ENCODE measurements around the gene TRIM42.

Gene TRIM42

DNA sequence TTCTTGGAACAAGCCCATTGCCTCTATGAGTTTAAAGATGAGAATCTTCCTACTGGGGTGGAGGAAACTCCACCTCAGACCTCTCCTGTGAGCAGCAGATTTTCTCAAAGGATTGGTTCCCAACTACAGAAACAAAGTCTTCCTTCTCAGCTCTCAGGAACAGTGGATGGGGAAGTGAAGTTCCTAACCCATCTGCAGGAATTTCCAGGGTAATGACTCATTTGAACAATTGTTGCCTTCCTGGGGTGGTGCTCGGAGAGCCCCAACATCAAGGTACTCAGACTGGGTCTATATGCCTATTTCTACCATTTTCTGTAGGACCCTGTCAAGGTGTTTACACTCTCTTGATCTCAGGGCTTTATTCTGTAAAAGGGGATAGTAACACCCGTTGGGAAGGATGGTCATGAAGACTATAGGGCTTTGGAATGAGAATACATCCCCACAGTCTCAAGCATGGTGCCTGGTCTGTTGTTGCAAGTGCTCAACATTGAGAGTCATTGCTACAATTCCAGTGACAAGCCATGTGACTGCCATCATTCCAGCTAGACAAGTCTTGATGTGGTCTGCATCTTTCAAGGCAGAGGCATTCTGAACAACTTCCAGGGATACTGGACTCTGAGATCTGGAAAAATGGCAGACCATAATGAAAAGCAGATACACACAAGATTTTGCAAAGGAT is 33.0 kb downstream of the TRIM42 start:
- DNase-seq (ENCODE audit: low read depth in 2 of 2) = no peak

DNA sequence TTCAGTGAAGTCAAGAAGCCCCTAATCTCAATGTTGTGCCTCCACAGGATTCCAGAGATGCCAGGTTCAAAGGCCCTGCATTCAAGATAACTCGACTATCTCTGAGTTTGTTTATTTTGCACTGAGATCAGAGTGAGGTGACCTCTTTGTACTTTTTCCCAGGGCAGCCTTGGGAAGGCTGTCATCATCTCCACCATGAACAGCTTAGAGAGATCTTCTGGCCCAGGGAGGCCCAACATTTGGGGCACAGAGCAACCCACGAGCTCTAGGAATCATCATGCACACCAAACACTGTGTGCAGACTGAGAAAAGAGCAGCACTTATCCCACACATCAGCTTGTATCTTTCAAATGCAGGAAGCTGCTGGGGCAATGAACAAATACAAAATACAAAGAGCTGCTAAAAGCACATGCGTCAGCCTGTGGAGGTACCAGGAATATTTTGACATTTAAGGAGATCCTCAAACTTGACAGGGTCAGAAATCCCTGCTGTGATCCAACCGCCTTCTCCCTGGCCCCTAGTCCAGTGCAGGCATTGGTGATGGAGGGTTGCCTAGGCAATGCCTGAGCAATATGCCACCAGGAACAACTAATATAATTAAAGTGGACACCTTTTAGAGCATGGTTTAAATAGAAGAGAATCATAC is 33.6 kb downstream of the TRIM42 start:
- DNase-seq (ENCODE audit: low read depth in 2 of 2) = no peak

DNA sequence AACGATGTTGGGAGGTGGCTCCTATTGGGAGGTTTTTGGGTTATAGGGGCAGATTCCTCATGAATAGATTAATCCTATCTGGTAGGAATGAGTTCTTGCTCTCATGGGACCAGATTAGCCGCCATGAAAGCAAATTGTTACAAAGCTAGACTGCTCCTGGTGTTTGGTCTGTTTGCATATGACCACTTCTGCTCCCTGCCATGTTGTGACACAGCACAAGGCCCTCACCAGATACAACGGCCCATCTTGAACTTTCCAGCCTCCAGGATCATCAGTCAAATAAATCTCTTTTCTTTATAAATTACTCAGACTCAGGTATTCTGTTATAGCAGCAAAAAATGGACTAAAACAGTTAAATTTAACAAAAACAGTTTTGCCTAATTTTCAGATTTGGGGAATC is 34.4 kb downstream of the TRIM42 start:
- DNase-seq (ENCODE audit: low read depth in 2 of 2) = no peak

DNA sequence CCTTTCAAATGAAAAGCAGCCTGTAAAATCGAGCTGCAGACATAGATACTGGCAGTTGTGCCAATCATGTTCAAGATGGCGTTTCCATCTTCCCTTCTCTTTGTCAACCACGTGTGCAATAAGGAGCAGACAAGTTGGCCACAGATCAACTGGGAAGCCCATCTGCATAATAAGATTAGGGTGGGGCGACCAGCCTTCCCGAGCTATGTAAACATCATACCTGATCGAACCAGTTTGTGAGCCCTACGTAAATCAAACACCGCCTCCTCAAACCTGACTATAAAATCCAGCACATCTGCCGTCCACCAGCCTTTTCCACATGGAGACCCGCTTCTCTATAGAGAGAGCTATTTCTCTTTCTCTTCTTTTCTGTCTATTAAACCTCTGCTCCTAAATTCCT is 37.2 kb downstream of the TRIM42 start:
- no peak for DNase-seq (ENCODE audit: low read depth in 2 of 2)

DNA sequence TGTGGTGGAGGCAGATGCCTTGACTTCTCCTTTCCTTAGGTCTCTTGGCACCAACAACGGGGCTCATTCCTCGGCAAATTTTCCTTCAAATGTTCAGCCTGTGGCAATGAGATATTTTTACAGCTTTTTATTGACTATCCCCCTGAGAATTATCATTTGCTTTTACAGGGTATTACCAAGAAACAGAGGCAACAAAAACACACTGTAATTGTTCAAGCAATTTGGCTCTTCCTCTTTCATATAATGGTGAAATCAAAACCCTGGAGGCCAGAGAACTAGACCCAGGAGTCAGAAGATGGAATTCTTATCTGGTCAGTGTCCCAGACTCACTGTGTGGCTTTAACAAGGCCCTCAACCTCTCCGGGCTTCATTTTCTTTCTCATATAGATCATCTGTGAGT is 40.1 kb downstream of the TRIM42 start:
- no peak for DNase-seq (ENCODE audit: low read depth in 2 of 2)

DNA sequence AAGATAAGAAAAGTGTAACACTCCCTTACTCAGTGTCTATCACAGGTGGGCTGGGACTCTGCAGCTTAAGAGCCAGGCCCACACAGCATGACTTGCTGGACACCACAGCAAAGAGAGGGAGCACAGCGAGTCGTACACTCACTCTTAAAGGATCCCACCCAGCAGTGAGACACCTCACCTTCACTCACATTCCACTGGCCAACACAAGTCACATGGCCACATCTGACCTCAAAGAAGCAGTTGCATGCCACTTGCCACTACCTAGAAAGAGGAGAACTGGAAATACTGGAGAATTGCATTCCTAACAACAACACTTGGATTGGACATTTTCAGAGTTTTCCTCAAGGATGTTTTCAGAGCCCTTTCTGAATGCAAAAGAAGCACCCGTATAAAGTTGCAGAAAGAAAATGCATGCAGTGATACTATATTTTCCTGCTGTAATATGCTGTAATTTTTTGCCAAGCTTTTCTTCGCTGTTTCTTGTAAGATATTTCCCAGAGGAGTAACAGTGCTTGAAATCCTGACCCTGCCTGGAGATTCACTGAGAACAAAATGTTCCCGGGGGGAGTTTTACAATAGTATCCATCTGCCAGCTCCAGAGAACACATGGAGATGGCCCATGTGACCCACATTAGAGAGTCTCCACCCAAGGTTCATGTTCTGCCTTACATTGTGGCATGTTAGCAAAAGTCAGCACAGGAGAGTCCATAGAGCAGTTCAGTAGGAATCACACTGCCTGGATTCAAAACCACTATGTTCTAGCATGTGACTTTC is 42.2 kb downstream of the TRIM42 start:
- no peak for DNase-seq (ENCODE audit: low read depth in 2 of 2)

DNA sequence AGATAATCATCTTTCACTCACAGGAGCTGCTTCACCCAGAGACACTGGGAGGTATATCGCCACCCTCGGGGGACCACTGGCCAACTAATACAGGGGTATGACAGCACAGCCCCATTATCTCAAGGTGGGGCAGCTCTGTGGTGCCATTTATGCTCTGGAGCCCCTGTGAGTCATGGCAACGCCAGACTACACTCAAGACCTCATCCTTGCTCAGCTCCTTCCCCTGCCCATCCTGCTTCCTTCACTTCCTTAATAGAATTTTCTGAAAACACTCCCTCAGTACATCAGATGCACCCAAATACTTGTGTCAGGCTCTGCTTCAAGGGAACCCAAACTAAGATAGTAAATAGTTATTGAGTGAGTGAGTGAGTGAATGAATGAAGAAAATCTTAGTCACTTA is 45.7 kb downstream of the TRIM42 start:
- DNase-seq (ENCODE audit: low read depth in 2 of 2) = no peak

DNA sequence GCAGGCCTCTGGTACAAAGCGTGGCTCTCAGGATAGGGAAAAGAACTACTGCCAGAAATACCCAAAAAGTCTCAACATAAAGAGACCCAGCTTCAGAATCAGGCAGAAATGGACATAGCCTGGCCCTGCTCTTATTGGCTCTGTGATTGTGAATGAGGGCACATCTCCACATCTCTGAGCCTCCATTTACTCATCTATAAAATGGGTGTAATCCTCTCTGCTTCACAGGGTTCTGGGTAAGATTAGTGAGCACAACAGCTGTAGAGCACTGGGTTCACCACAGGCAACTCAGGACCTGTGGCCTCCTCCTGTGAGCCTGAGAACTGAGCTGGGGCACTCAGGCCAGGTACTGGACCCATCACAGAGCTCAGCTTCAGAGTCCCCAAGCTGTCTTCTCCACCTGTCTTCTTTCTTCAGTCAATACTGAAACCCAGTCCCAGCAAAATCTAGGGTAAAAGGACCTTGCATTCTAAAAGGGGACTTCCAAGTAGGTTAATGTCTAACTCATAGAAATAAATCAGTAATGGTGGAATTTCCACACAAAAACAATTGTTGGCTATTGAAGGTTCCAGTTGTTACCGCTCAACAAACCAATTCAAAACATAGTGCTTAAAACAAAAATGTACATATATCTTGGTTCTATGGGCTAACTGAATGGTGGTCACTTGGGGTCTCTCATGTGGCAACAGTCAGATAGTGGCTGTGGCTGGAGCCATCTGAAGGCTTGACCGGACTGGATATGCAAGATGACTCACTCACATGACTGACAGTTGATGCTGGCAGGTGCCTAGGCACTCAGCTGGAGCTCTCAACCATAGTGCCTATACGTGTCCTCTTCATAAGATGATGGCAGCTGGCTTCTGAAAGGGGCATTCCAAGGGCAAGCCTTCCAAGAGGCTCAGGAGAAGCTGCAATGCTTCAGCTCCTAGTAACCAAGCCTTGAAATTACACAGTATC is 47.3 kb downstream of the TRIM42 start:
- DNase-seq (ENCODE audit: low read depth in 2 of 2) = no peak

DNA sequence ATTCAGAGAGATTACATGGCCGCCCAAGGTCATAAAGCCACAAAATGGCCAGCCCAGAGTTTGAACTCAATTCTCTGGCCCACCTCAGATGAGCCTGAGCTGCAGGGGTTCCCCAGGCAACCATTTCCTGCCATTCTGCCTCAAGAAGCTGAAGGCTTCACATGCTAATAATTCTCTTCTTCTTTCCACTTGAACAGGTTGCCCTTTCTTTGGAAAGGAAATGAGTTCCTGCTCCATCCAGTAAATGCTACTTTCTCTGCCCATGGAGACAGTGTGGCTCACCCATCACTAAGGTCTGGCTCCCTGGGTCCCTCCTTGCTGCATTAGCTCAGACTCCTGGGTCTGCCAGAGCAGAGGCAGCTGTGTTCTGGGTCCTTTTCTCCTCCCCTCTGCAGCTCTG is 48.2 kb downstream of the TRIM42 start:
- DNase-seq (ENCODE audit: low read depth in 2 of 2) = no peak

DNA sequence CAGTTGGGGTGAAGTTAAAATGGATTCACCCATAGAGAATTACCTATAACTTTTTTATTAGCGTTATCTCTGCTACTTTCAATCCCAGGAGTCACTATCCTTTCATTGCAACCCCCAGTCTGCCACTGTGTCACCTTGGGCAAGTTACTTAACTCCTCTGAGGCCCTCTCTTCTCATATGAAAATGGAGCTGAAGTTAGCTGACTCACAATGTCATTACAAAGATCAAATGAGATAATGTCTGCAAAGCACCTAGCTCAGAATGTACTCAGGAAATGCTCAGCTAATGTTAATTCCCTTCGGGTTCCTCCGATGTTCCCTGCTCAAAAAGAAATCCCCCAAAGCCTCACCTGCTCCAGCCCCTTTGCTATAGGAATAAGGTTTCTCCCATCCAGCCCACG is 50.0 kb downstream of the TRIM42 start:
- no peak for DNase-seq (ENCODE audit: low read depth in 2 of 2)

DNA sequence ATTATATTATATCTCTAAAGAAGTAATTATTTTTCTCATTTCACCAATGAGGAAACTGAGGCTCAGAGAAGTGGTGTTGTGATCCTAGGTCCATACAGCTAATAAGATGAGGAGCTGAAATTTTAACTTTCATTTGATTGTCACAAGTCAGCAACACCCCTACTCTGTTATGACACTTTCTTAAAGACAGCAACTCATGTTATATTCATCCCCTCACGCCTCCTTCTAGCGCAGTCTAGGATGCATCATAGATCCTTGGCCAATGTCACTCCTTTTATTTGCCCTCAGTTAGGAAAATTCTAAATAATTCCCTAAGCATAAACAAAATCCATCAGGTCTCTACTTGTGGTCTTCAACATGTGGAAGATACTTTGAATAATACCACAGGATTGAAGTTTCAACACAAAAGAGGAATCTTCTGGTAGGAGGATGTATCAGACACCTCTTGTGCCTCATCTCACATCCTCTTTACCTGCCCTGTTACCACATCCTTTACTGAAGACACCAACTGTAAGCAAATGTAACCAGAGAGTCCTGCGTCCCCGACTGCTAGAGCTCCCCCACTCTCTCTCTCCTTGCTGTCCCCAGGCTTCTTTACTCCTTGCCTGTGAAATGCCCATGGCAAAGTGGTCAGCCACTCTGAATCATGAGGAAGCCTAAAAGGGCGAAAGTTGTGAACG is 53.7 kb downstream of the TRIM42 start:
- DNase-seq (ENCODE audit: low read depth in 2 of 2) = no peak

DNA sequence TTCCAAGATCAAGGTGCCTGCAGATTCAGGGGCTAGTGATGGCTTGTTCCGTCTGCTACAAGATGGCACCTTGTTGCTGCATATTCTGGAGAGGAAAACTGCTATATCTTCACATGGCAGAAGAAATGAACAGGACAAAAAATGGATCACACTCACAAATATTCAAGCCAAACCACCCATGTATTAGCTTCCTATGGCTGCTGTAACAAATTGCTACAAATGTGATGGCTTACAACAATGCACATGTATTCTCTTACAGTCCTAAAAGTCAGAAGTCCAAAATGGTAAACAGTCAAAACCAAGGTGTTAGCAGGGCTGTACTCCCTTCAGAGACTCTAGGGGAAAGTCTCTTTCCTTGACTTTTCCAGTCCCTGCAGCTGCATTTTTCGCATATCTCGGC is 55.8 kb downstream of the TRIM42 start:
- DNase-seq (ENCODE audit: low read depth in 2 of 2) = no peak

DNA sequence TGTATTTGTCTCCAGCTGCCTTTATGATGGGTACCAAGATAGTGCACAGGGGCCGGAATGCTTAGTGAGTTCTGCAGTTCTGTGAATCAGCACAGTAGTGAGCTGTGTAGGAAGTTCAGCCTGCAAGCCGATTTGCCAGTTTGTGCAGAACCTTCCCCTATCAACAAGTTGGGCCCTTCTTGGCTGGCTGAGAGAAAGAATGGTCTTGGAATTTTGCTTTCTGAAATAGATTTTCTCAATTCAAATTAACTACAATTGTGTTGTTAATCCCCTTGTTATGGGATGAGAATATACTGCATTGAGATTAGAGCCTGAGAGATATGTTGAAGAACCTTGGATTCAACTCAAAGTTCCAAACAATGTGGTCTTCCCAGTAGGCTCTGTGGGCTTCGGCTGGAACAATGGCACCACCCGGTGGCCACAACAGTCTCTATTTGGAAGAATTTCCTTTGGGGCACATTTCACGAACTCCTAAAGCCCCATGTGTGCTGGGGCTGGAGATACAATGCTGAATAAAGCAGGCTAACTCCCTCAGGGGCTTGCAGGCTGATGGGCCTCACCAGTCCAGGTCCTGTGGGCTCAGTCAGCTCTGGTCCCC is 59.1 kb downstream of the TRIM42 start:
- DNase-seq (ENCODE audit: low read depth in 2 of 2) = no peak

DNA sequence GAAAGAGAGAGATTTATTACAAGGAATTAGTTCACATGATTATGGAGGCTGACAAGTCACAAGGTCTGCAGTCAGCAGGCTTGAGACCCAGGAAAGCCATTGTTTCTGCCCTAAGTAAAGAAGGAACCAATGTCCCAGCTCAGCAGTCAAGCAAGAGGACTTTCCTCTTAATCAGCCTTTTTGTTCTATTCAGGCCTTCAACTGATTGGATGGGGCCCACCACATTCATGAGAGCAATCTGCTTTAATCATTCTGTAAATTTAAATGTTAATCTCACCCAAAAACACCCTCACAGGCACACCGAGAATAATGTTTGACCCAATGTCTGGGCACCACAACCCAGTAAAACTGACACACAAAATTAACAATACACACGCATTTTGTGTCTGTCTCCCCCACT is 64.3 kb downstream of the TRIM42 start:
- DNase-seq (ENCODE audit: low read depth in 2 of 2) = no peak

DNA sequence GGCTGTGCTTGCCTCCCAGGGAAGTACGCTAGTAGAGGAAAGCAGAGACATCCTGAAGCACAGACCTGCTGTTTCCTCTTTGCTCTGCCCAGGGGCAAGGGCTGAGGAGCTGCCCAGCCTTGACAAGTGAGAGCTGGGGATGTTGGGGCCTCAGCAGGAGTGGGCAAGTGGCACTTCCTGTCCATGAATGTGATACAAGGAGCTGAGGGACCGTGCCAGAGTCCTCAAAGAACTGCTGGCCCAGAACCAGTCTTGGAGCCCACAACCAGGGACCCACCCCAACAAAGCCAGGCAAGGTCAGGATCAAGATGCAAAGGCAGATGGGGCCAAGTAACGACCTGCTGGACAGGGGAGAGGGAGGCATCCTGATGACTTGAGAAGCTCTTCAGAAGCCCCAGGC is 70.3 kb downstream of the TRIM42 start:
- DNase-seq (ENCODE audit: low read depth in 2 of 2) = no peak

DNA sequence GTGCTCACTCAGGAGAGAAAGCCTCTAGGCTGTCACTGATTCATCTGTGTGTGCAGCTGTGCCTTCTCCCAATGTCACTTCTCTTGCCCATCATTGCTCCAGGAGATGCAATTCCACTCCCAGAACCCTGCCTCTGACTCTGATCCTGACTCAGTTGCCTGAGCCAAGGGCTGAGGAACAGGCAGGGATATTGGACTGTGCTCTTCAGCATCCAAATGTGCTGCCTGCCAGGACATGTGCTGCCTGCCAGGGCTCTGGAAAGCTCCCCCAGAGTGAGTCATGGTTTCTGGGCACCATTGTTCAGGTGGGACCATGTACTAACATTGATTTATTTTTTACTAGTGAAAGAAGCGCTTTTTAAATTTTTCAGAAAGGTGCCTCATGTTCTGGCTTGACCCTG is 71.0 kb downstream of the TRIM42 start:
- no peak for DNase-seq (ENCODE audit: low read depth in 2 of 2)

All from stimulated activated CD8-positive, alpha-beta memory T cell treated with anti-CD3 and anti-CD28 coated beads, Interleukin-7, amount 100 ng/mL, for 1 hour (primary cell).